Heart right ventricle (tissue), 16 donors: ENCODE measurements around the gene ERF. TPM values are rescaled to one million over a fixed set of nuclear protein-coding genes. Genes with fewer than 3 reads are reported as not detected.

Experiments used
- ATAC-seq, 8 donors: fragments of 200-7000 bp; cut with Tn5 transposase; one replicate each; pipeline ENCODE4 v1.9.1; 2020; ENCODE audit warnings: mild to moderate bottlenecking in 8 of 8, moderate library complexity in 8 of 8, moderate number of reproducible peaks in 1 of 8
- DNase-seq, 2 donors: peaks; one replicate each; pipeline ENCODE4 v3.0.0-alpha.2; 2020
- H3K27ac ChIP-seq, 10 donors: fragments of 200-600 bp; sonication (generic) in 2 of 10; one replicate each; pipeline versions ENCODE4 v1.5.0 to v1.8.0; 2020 to 2022; ENCODE audit warnings: mild to moderate bottlenecking in 3 of 10
- H3K27me3 ChIP-seq, 7 donors: fragments of 200-600 bp; one replicate each; pipeline ENCODE4 v1.8.0; 2021 to 2022; ENCODE audit warnings: mild to moderate bottlenecking in 2 of 7
- H3K36me3 ChIP-seq, 9 donors: fragments of 200-600 bp; sonication (generic) in 1 of 9; one replicate each; pipeline versions ENCODE4 v1.5.0 to v1.8.0; 2020 to 2022; ENCODE audit warnings: mild to moderate bottlenecking in 2 of 9
- H3K4me1 ChIP-seq, 9 donors: fragments of 200-600 bp; sonication (generic) in 1 of 9; one replicate each; pipeline versions ENCODE4 v1.5.0 to v1.8.0; 2020 to 2022; ENCODE audit warnings: mild to moderate bottlenecking in 4 of 9
- H3K4me3 ChIP-seq, 10 donors: fragments of 200-600 bp; sonication (generic) in 2 of 10; one replicate each; pipeline versions ENCODE4 v1.5.0 to v1.8.0; 2020 to 2022; ENCODE audit warnings: mild to moderate bottlenecking in 7 of 10, moderate library complexity in 2 of 10
- H3K9me3 ChIP-seq, 11 donors: fragments of 200-600 bp in 10 of 11; sonication (generic) in 2 of 11; one replicate each; pipeline versions ENCODE4 v1.5.0 to v1.8.0; 2013 to 2022; ENCODE audit warnings: mild to moderate bottlenecking in 2 of 11, control low read depth in 1 of 11, moderate library complexity in 1 of 11
- whole genome bisulfite sequencing, 2 donors: extraction: QIAGEN DNeasy Blood & Tissue Kit; methylation state at CpG; one replicate each; pipeline ENCODE4 v1.1.7; 2013; ENCODE audit warnings: inconsistent platforms in 1 of 2; 5-methylcytosine and 5-hydroxymethylcytosine counted together
- intact Hi-C, 10 donors: fragments of 100-400 bp; cut with DNase I; formaldehyde crosslinking; loops; one replicate each; pipeline versions ENCODE4 v1.11.1 to v1.14.2; 2022
- polyA plus RNA-seq, 2 donors: library from polyadenylated mRNA; stranded (reverse); fragments of 200-250 nt; gene quantifications; one replicate each; pipeline ENCODE4 v1.2.3, GENCODE V29; 2013
- total RNA-seq, 10 donors: library from RNA; stranded (reverse); fragmentation: NEBNext Ultra II Directional in 3 of 10; extraction: Animal tissue kit (Norgen Biotek cat#: 25700) in 3 of 10; gene quantifications; one replicate each; pipeline versions ENCODE4 v1.2.1 to v1.2.4, GENCODE V29; 2021 to 2023
- TF ChIP-seq, protein P1 (sequence below), 9 donors: fragments of 200-600 bp; sonication (generic) in 2 of 9; IDR thresholded peaks; one replicate each; pipeline versions ENCODE4 v1.5.0 to v1.8.0; 2021 to 2022; ENCODE audit warnings: antibody characterized with exemption in 9 of 9, mild to moderate bottlenecking in 5 of 9, moderate library complexity in 1 of 9
- donor health status: Arrhythmogenic right ventricular cardiomyopathy.
- donor health status: ischemic (EF 13 %, LVEDD 7.1; RV severe dilation, severe dysfunction).
- donor health status: healthy with polysubstance abuse.
- donor health status: DM: no; HTN: yes; CAD: no.
- donor health status: DM: no; HTN: no; CAD: no.
- donor health status: ischemic (EF 25% LVEDD 6.9; RV normal size, moderate dysfunction).
- donor health status: ischemic (EF 25% LVEDD 5.7; RV mildly dilated, moderate dysfunction).
- donor health status: healthy.
- donor health status: DM: yes; HTN: yes; CAD: no.
- donor health status: Ischemic cardiomyopathy.
- donor health status: ischemic (EF 35%, LVEDD 5.7; RV mildly dilated, moderate dysfunction).
- donor health status: nonischemic (EF 11% LVEDD 7.7; RV severe dilation, severe dysfunction).
- donor health status: DM: yes; HTN: yes; CAD: no.
- donor health status: PGD.
- donor health status: ischemic (EF 29% LVEDD 5.4; RV normal size, mild dysfunction).
- donor health status: nonischemic (EF 23%, LVEDD 6.1; RV moderate dilation, normal function).

Gene ERF
- total and polyA plus RNA-seq, 12 donors, result 29.8 to 49.0 (median 32.9) TPM

DNA sequence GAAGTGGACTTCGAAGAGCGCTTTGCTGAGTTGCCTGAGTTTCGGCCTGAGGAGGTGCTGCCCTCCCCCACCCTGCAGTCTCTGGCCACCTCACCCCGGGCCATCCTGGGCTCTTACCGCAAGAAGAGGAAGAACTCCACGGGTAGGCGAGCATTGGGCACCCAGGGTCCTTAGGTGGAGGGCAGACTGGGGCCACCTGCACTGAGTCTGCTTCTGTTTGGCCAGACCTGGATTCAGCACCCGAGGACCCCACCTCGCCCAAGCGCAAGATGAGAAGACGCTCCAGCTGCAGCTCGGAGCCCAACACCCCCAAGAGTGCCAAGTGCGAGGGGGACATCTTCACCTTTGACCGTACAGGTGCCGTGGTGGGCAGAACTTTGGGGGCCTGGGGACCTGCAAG, 39.0 kb upstream of the ERF start:
- H3K4me1 ChIP-seq, result no peaks in the 10 kb centered on the region
- no peaks in the 10 kb centered on the region for H3K9me3 ChIP-seq
- no peak for ATAC-seq
- DNase-seq, result no peak
- H3K4me3 ChIP-seq, result no peak overlapping the region
- TF ChIP-seq, protein P1, sequence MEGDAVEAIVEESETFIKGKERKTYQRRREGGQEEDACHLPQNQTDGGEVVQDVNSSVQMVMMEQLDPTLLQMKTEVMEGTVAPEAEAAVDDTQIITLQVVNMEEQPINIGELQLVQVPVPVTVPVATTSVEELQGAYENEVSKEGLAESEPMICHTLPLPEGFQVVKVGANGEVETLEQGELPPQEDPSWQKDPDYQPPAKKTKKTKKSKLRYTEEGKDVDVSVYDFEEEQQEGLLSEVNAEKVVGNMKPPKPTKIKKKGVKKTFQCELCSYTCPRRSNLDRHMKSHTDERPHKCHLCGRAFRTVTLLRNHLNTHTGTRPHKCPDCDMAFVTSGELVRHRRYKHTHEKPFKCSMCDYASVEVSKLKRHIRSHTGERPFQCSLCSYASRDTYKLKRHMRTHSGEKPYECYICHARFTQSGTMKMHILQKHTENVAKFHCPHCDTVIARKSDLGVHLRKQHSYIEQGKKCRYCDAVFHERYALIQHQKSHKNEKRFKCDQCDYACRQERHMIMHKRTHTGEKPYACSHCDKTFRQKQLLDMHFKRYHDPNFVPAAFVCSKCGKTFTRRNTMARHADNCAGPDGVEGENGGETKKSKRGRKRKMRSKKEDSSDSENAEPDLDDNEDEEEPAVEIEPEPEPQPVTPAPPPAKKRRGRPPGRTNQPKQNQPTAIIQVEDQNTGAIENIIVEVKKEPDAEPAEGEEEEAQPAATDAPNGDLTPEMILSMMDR (IDR thresholded peaks at IDR 0.05), result no peak
- intact Hi-C loops, result loop anchor here in 3 of 10 donors (5.0 to 10.0 kb wide), 2 partner anchors 47 to 159 kb away; partner anchors contain the start of gene POU2F2 (in 1 of the 3)
- H3K36me3 ChIP-seq, result peaks cover 0 to 81% (median 44%) of the 10 kb centered on the region in 9 donors
- no peak overlapping the region for H3K27ac ChIP-seq
- H3K27me3 ChIP-seq, result no peaks in the 10 kb centered on the region
- WGBS, 2 donors, result 87 to 93% methylated on average over 15 of the region's 15 CpGs

DNA sequence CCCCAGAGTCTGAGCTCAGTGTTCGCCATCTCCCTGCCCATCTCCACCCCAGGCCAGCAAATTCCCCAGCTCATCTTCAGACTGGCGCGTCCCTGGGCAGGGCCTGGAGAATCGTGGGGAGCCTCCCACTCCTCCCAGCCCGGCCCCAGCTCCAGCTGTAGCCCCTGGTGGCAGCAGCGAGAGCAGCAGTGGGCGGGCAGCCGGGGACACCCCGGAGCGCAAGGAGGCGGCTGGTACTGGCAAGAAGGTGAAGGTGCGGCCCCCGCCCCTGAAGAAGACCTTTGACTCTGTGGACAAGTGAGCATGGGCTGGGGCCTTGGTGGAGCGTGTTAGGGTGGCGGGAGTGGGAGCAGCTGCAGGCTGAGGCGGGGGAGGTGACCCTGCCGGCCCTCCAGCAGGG, 38.6 kb upstream of the ERF start:
- intact Hi-C loops, result loop anchor here in 3 of 10 donors (5.0 to 10.0 kb wide), 2 partner anchors 46 to 159 kb away; partner anchors contain the start of gene POU2F2 (in 1 of the 3)
- peaks cover 0 to 86% (median 48%) of the 10 kb centered on the region in 9 donors for H3K36me3 ChIP-seq
- ATAC-seq (no peak), DNase-seq (no peak)
- H3K4me3 ChIP-seq, result no peak overlapping the region
- TF ChIP-seq, protein P1 (IDR thresholded peaks at IDR 0.05), result no peak
- H3K27ac ChIP-seq, result no peak overlapping the region
- H3K27me3 ChIP-seq, result no peaks in the 10 kb centered on the region
- 81 to 86% methylated on average over 17 of the region's 17 CpGs for WGBS, 2 donors
- no peaks in the 10 kb centered on the region for H3K9me3 ChIP-seq
- no peaks in the 10 kb centered on the region for H3K4me1 ChIP-seq

DNA sequence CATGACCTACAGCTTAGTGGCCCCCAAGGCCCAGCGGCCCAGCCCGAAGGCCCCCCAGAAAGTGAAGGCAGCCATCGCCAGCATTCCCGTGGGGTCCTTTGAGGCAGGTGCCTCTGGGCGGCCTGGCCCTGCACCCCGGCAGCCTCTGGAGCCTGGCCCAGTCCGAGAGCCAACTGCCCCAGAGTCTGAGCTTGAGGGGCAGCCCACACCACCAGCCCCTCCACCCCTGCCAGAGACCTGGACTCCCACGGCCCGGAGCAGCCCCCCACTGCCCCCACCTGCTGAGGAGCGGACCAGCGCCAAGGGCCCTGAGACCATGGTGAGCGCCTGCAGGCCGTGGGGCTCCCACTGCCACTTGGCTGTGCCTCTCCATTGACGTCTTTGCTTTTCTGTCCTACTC, 38.0 kb upstream of the ERF start:
- WGBS, 2 donors, result 90 to 91% methylated on average over 14 of the region's 14 CpGs
- H3K36me3 ChIP-seq, result peaks cover 0 to 91% (median 54%) of the 10 kb centered on the region in 9 donors
- intact Hi-C loops, result loop anchor here in 3 of 10 donors (5.0 to 10.0 kb wide), 2 partner anchors 46 to 158 kb away; partner anchors contain the start of gene POU2F2 (in 1 of the 3)
- no peak for ATAC-seq
- no peak for DNase-seq
- H3K4me3 ChIP-seq, result no peak overlapping the region
- no peaks in the 10 kb centered on the region for H3K27me3 ChIP-seq
- H3K27ac ChIP-seq, result no peak overlapping the region
- H3K4me1 ChIP-seq, result no peaks in the 10 kb centered on the region
- H3K9me3 ChIP-seq, result no peaks in the 10 kb centered on the region
- TF ChIP-seq, protein P1 (IDR thresholded peaks at IDR 0.05), result no peak

DNA sequence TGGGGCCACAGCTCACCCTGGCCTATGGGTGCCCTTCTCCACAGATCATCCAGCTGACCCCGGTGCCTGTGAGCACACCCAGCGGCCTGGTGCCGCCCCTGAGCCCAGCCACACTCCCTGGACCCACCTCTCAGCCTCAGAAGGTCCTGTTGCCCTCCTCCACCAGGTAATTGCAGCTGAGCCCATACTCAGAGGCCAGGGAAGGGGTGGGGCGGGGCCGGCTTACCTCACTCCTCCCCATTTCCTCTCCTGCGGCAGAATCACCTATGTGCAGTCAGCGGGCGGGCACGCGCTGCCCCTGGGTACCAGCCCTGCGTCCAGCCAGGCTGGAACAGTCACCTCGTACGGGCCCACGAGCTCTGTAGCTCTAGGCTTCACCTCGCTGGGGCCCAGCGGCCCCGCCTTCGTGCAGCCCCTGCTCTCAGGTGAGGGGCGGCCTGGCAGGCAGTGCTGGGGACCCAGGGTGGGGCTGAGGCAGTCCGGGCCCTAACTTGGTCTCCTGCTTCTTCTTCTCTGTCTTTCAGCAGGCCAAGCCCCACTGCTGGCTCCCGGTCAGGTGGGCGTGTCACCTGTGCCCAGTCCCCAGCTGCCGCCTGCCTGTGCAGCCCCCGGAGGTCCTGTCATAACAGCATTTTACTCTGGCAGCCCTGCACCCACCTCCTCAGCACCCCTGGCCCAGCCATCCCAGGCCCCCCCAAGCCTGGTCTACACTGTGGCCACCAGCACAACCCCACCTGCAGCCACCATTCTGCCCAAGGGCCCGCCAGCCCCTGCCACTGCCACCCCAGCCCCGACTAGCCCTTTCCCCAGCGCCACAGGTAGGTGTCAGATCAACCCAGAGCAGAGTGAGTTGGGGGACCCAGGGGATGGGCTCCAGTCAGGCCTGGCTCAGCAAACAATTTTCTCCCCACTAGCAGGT, 37.4 kb upstream of the ERF start:
- Histone ChIP-seq H3K4me1 (no peaks in the 10 kb centered on the region), H3K27me3 (no peaks in the 10 kb centered on the region), H3K27ac (no peak overlapping the region), H3K36me3 (peaks cover 0 to 98% (median 61%) of the 10 kb centered on the region in 9 donors), H3K9me3 (no peaks in the 10 kb centered on the region), H3K4me3 (no peak overlapping the region)
- DNase-seq (no peak), ATAC-seq (no peak)
- WGBS, 2 donors, result 93 to 95% methylated on average over 27 of the region's 27 CpGs
- TF ChIP-seq, protein P1 (IDR thresholded peaks at IDR 0.05), result no peak
- intact Hi-C loops, result loop anchor here in 3 of 10 donors (5.0 to 10.0 kb wide), 2 partner anchors 45 to 158 kb away; partner anchors contain the start of gene POU2F2 (in 1 of the 3)
